Naive B cell (primary cell): ENCODE results near the gene SLC28A3. TPM values are rescaled to one million over a fixed set of nuclear protein-coding genes. Genes with fewer than 3 reads are reported as not detected.
A peak's percentile ranks its signal among the peaks of the same experiment; 100 is the strongest.
"Not testable (repeated sequence)": the region's sequence is repeated elsewhere in the genome, so short reads cannot be mapped to it uniquely, and the experiment has no call there.

Experiments
- ATAC-seq, 2 donors: fragments of 150-1000 bp; cut with Tn5 transposase; 2 replicates each; pipeline ENCODE4 v1.10.0; 2021; ENCODE audit warnings: low read depth in 2 of 2, mild to moderate bottlenecking in 2 of 2, moderate library complexity in 2 of 2
- DNase-seq: peaks from one replicate; pipeline ENCODE4 v3.0.0; 2022
- H3K27ac Mint-ChIP-seq, 6 donors: one replicate each; pipeline ENCODE4 v1.8.0; 2020 to 2022; ENCODE audit warnings: mild to moderate bottlenecking in 6 of 6, mixed read lengths in 6 of 6, moderate library complexity in 5 of 6, inconsistent platforms in 2 of 6
- H3K27me3 Mint-ChIP-seq, 3 donors: one replicate each; pipeline ENCODE4 v1.8.0; 2021 to 2022; ENCODE audit warnings: mixed read lengths in 3 of 3, mild to moderate bottlenecking in 1 of 3
- H3K36me3 Mint-ChIP-seq, 2 donors: one replicate each; pipeline ENCODE4 v1.8.0; 2020 to 2022; ENCODE audit warnings: mixed read lengths in 2 of 2, inconsistent platforms in 1 of 2, mild to moderate bottlenecking in 1 of 2
- H3K4me1 Mint-ChIP-seq, 3 donors: one replicate each; pipeline ENCODE4 v1.8.0; 2020 to 2022; ENCODE audit warnings: mixed read lengths in 3 of 3, inconsistent platforms in 1 of 3, mild to moderate bottlenecking in 1 of 3, moderate library complexity in 1 of 3
- H3K4me3 Mint-ChIP-seq, 8 donors: one replicate each; pipeline ENCODE4 v1.8.0; 2020 to 2022; ENCODE audit warnings: mild to moderate bottlenecking in 8 of 8, mixed read lengths in 8 of 8, moderate library complexity in 8 of 8, inconsistent platforms in 2 of 8
- H3K9me3 Mint-ChIP-seq, 7 donors: one replicate each; pipeline ENCODE4 v1.8.0; 2020 to 2022; ENCODE audit warnings: mixed read lengths in 7 of 7, mild to moderate bottlenecking in 5 of 7, inconsistent platforms in 2 of 7, moderate library complexity in 1 of 7
- polyA plus RNA-seq, 6 donors: library from polyadenylated mRNA; unstranded; fragments of 300-500 nt; fragmentation: Illumina TruSeq; gene quantifications; one replicate each; pipeline ENCODE4 v1.2.3, GENCODE V29; 2021; ENCODE audit warnings: low read depth in 6 of 6

Gene SLC28A3
- polyA plus RNA-seq, 6 donors from 2014 or later, result 0.05 to 0.08 TPM; not detected in 4

- no peak for ATAC-seq
- peaks cover 0 to 5% (median 4%) of the 10 kb centered on the region in 3 donors for H3K4me1 Mint-ChIP-seq
Measured at GRCh38 chr9:84371737-84372136, 31.2 kb upstream of the SLC28A3 start.

DNA sequence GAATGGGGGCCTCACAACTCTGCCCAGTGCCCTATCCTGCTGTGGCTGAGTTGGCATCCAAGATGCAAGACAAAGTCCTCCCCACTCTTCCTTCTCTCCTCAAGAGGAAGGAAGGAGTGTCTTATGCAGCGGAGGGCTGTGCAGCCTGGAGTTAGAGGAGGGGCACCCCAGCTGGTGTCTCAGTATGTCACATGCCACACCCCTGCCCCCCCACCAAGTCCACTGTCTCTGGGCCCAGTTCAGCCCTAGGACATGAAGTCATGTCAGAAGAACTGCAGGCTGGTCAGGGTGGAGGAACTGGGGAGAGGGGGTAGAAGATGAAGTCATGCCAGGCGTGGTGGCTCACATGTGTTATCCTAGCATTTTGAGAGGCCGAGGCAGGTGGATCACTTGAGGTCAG lies 28.0 kb upstream of the SLC28A3 start:
- ATAC-seq (no peak), DNase-seq (no peak)
- Mint-ChIP-seq H3K36me3 (peaks cover 7 to 9% of the 10 kb centered on the region in 2 donors), H3K4me1 (peaks cover 0 to 5% (median 4%) of the 10 kb centered on the region in 3 donors), H3K9me3 (peaks cover 0 to 16% (median 7%) of the 10 kb centered on the region in 7 donors), H3K4me3 (no peak overlapping the region), H3K27me3 (peaks cover 11 to 20% (median 18%) of the 10 kb centered on the region in 3 donors), H3K27ac (no peak overlapping the region)

More at GRCh38 chr9:84371737-84372136, 31.2 kb upstream of the SLC28A3 start:
- Mint-ChIP-seq H3K27ac (no peak overlapping the region), H3K36me3 (peaks cover 0 to 3% of the 10 kb centered on the region in 2 donors), H3K27me3 (peaks cover 13 to 30% (median 13%) of the 10 kb centered on the region in 3 donors), H3K4me3 (no peak overlapping the region), H3K9me3 (peaks cover 0 to 1% (median 0%) of the 10 kb centered on the region in 7 donors)
- DNase-seq, result no peak

- not testable (repeated sequence) for H3K27ac Mint-ChIP-seq, H3K4me1 Mint-ChIP-seq, DNase-seq, H3K36me3 Mint-ChIP-seq, H3K4me3 Mint-ChIP-seq, ATAC-seq
- peaks cover 11 to 20% (median 18%) of the 10 kb centered on the region in 3 donors for H3K27me3 Mint-ChIP-seq
- H3K9me3 Mint-ChIP-seq, result peaks cover 0 to 16% (median 7%) of the 10 kb centered on the region in 7 donors
Measured at GRCh38 chr9:84367726-84368125, 27.2 kb upstream of the SLC28A3 start.

DNA sequence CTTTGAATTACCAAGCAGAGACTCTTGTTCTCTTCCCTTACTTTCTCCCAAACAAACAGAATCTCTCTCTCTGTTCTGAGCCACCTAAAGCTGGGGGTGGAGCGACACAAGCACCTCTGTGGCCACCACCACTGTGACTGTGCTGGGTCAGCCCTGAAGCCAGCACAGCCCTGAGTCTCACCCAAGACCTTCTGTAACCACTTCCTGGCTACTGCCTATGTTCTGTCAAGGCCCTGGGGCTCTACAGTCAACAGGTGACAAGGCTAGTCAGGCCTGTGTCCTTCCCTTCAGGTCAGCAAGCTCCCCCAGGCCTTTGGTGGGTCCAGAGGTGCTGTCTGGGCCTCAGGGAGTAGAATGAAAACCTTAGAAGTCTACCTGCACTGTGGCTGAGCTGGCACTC lies 26.1 kb upstream of the SLC28A3 start:
- ATAC-seq (no peak), DNase-seq (no peak)
- H3K27me3 Mint-ChIP-seq, result peaks cover 8 to 15% (median 11%) of the 10 kb centered on the region in 3 donors
- H3K9me3 Mint-ChIP-seq, result peaks cover 0 to 16% (median 7%) of the 10 kb centered on the region in 7 donors
- no peak overlapping the region for H3K27ac Mint-ChIP-seq
- peaks cover 0 to 5% (median 4%) of the 10 kb centered on the region in 3 donors for H3K4me1 Mint-ChIP-seq
- no peak overlapping the region for H3K4me3 Mint-ChIP-seq
- H3K36me3 Mint-ChIP-seq, result peaks cover 7 to 9% of the 10 kb centered on the region in 2 donors

DNA sequence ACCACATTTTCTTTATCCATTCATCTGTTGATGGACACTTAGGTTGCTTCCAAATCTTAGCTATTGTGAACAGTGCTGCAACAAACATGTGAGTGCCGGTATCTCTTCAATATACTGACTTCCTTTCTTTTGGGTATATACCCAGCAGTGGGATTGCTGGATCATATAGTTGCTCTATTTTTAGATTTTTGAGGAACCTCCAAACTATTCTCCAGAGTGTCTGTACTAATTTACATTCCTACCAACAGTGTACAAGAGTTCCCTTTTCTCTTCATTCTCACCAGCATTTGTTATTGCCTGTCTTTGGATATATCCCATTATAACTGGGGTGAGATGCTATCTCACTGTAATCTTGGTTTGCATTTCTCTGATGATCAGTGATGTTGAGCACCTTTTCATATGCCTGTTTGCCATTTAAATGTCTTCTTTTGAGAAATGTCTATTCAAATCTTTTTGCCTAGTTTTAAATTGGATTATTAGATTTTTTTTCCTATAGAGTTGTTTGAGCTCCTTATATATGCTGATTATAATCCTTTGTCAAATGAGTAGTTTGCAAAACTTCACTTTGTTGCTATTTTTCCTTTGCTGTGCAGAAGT lies 24.4 kb upstream of the SLC28A3 start:
- ATAC-seq, DNase-seq, H3K36me3 Mint-ChIP-seq, H3K4me3 Mint-ChIP-seq, H3K4me1 Mint-ChIP-seq, H3K27ac Mint-ChIP-seq: not testable (repeated sequence)
- Mint-ChIP-seq H3K9me3 (peaks cover 0 to 16% (median 7%) of the 10 kb centered on the region in 7 donors), H3K27me3 (peaks cover 7 to 13% (median 9%) of the 10 kb centered on the region in 3 donors)

GRCh38 chr9:84361645-84362044 lies 21.1 kb upstream of the SLC28A3 start:
- no peak overlapping the region for H3K4me3 Mint-ChIP-seq
- peaks cover 0 to 18% (median 12%) of the 10 kb centered on the region in 3 donors for H3K27me3 Mint-ChIP-seq
- H3K27ac Mint-ChIP-seq, result peak overlapping the region in 1 of 6 donors; percentile 22
- H3K9me3 Mint-ChIP-seq, result peaks cover 0 to 16% (median 7%) of the 10 kb centered on the region in 7 donors
- peaks cover 7 to 9% of the 10 kb centered on the region in 2 donors for H3K36me3 Mint-ChIP-seq
- no peaks in the 10 kb centered on the region for H3K4me1 Mint-ChIP-seq
- DNase-seq (no peak), ATAC-seq (no peak)

GRCh38 chr9:84357275-84357674 lies 16.7 kb upstream of the SLC28A3 start:
- no peaks in the 10 kb centered on the region for H3K9me3 Mint-ChIP-seq
- no peak overlapping the region for H3K27ac Mint-ChIP-seq
- no peaks in the 10 kb centered on the region for H3K36me3 Mint-ChIP-seq
- peaks cover 0 to 7% (median 5%) of the 10 kb centered on the region in 3 donors for H3K27me3 Mint-ChIP-seq
- H3K4me1 Mint-ChIP-seq, result no peaks in the 10 kb centered on the region
- ATAC-seq (no peak), DNase-seq (no peak)
- no peak overlapping the region for H3K4me3 Mint-ChIP-seq

GRCh38 chr9:84354035-84354434 lies 13.5 kb upstream of the SLC28A3 start:
- no peaks in the 10 kb centered on the region for H3K4me1 Mint-ChIP-seq
- ATAC-seq (no peak), DNase-seq (no peak)
- H3K4me3 Mint-ChIP-seq, result no peak overlapping the region
- peak overlapping the region in 1 of 6 donors; percentile 39 for H3K27ac Mint-ChIP-seq
- peaks cover 0 to 2% (median 2%) of the 10 kb centered on the region in 3 donors for H3K27me3 Mint-ChIP-seq
- no peaks in the 10 kb centered on the region for H3K36me3 Mint-ChIP-seq
- peaks cover 0 to under 1% (median 0%) of the 10 kb centered on the region in 7 donors for H3K9me3 Mint-ChIP-seq

DNA sequence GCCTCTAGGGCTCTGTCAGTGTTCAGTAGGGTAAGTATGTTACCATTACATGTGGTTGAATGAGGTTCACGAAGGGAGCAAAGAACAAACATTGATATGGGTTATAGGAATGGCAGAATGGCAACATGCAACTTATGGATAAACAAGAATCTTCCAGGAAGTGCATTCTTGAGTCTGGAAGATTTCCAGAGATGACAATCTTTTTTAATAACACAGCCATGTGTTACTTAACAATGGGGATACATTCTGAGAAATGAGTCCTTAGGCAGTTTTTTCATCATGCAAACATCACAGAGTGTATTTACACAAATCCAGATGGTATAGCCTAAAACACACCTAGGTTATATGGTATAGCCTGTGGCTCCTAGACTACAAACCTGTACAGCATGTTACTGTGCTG lies 9.1 kb upstream of the SLC28A3 start:
- H3K9me3 Mint-ChIP-seq, result peaks cover 0 to 5% (median 0%) of the 10 kb centered on the region in 7 donors
- no peak overlapping the region for H3K4me3 Mint-ChIP-seq
- peaks cover 0 to 10% (median 0%) of the 10 kb centered on the region in 3 donors for H3K27me3 Mint-ChIP-seq
- H3K4me1 Mint-ChIP-seq, result no peaks in the 10 kb centered on the region
- DNase-seq, result no peak
- H3K36me3 Mint-ChIP-seq, result no peaks in the 10 kb centered on the region
- no peak for ATAC-seq
- H3K27ac Mint-ChIP-seq, result no peak overlapping the region

DNA sequence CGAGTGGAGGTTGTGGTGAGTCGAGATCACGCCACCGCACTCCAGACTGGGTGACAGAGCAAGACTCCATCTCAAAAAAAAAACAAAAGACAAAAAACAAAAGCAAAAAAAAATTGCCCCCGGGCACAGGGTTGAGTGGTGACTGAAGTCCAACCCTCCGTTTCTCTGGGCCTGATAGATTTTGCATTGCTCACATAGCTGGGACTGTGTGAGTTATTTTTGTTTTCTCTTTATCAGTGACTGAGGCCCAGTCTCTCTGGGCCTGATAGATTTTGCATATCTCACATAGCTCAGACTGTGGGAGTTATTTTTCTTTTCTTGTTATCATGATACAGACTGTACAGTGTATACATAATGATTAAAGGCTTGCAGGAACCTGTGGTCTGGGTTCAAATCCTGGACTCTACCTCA lies 2.6 kb upstream of the SLC28A3 start:
- Mint-ChIP-seq H3K27me3 (peaks cover 0 to 10% (median 5%) of the 10 kb centered on the region in 3 donors), H3K9me3 (no peaks in the 10 kb centered on the region), H3K27ac (no peak overlapping the region), H3K36me3 (no peaks in the 10 kb centered on the region), H3K4me3 (no peak overlapping the region), H3K4me1 (no peaks in the 10 kb centered on the region)
- DNase-seq, result no peak
- no peak for ATAC-seq

GRCh38 chr9:84339962-84340361 lies 596 bp downstream of the SLC28A3 start:
- no peak for ATAC-seq
- no peak for DNase-seq
- H3K4me3 Mint-ChIP-seq, result no peak overlapping the region
- peaks cover 0 to 11% (median 11%) of the 10 kb centered on the region in 3 donors for H3K27me3 Mint-ChIP-seq
- H3K36me3 Mint-ChIP-seq, result no peaks in the 10 kb centered on the region
- no peak overlapping the region for H3K27ac Mint-ChIP-seq
- H3K9me3 Mint-ChIP-seq, result peaks cover 0 to under 1% (median 0%) of the 10 kb centered on the region in 7 donors
- no peaks in the 10 kb centered on the region for H3K4me1 Mint-ChIP-seq

DNA sequence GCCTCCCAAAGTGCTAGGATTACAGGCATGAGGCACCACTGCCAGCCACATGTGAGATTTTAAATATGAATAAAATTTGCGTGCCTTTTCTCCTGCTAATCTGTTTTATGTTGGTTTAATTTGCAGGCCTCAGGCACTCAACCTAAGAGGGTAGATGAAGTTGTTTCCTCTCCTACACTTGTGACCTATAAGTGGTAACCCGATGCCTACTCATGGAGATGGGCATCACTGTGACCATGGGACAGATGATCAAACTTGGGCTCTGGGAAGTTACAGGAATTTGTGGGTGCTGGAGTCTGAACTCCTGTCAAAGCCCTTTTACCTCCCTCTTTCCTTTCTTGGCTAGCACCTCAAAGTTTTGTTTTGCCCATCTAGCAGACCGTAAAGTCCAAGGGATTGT lies 1.1 kb downstream of the SLC28A3 start:
- DNase-seq (no peak), ATAC-seq (no peak)
- no peak overlapping the region for H3K4me3 Mint-ChIP-seq
- peaks cover 0 to 3% (median 0%) of the 10 kb centered on the region in 7 donors for H3K9me3 Mint-ChIP-seq
- no peaks in the 10 kb centered on the region for H3K4me1 Mint-ChIP-seq
- no peak overlapping the region for H3K27ac Mint-ChIP-seq
- no peaks in the 10 kb centered on the region for H3K36me3 Mint-ChIP-seq
- H3K27me3 Mint-ChIP-seq, result peaks cover 0 to 11% (median 7%) of the 10 kb centered on the region in 3 donors

DNA sequence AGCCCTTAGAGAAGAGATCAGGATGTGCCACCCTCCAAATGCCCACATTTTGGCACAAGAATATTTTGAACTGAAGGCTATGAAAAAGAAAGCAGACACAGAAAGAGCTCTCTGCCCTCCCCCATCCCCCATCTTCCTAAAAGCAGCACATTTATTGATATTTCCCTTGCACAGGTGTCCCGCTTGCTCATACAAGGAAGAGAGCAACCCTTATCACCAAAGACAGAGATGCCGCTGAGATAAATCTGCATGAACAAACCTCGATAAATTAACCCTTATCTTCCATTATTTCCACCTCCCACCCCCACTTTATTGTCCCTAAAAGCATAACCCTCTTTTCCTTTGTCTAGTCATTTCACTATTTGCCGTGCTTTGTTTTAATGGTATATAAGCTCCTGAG lies 1.8 kb downstream of the SLC28A3 start:
- Mint-ChIP-seq H3K27ac (no peak overlapping the region), H3K4me3 (no peak overlapping the region), H3K4me1 (no peaks in the 10 kb centered on the region), H3K27me3 (peaks cover 0 to 11% (median 4%) of the 10 kb centered on the region in 3 donors), H3K36me3 (no peaks in the 10 kb centered on the region), H3K9me3 (peaks cover 0 to 3% (median 0%) of the 10 kb centered on the region in 7 donors)
- DNase-seq (no peak), ATAC-seq (no peak)

GRCh38 chr9:84337252-84337651 lies 3.3 kb downstream of the SLC28A3 start:
- H3K9me3 Mint-ChIP-seq, result peaks cover 0 to 3% (median 0%) of the 10 kb centered on the region in 7 donors
- ATAC-seq (no peak), DNase-seq (no peak)
- H3K27me3 Mint-ChIP-seq, result peaks cover 0 to 16% (median 4%) of the 10 kb centered on the region in 3 donors
- H3K4me1 Mint-ChIP-seq, result no peaks in the 10 kb centered on the region
- H3K36me3 Mint-ChIP-seq, result no peaks in the 10 kb centered on the region
- H3K27ac Mint-ChIP-seq, result no peak overlapping the region
- H3K4me3 Mint-ChIP-seq, result no peak overlapping the region
